NOMO-1 (cell line): Measurements from ENCODE around the gene ADAMTS9.

ENCODE experiments used
- DNase-seq, 2 experiments: peaks; one replicate each; lab custom pipeline; 2025; ENCODE audit not compliant: unreplicated experiment in 2 of 2; lab: John Stamatoyannopoulos, UW

ADAMTS9 gene, protein sequence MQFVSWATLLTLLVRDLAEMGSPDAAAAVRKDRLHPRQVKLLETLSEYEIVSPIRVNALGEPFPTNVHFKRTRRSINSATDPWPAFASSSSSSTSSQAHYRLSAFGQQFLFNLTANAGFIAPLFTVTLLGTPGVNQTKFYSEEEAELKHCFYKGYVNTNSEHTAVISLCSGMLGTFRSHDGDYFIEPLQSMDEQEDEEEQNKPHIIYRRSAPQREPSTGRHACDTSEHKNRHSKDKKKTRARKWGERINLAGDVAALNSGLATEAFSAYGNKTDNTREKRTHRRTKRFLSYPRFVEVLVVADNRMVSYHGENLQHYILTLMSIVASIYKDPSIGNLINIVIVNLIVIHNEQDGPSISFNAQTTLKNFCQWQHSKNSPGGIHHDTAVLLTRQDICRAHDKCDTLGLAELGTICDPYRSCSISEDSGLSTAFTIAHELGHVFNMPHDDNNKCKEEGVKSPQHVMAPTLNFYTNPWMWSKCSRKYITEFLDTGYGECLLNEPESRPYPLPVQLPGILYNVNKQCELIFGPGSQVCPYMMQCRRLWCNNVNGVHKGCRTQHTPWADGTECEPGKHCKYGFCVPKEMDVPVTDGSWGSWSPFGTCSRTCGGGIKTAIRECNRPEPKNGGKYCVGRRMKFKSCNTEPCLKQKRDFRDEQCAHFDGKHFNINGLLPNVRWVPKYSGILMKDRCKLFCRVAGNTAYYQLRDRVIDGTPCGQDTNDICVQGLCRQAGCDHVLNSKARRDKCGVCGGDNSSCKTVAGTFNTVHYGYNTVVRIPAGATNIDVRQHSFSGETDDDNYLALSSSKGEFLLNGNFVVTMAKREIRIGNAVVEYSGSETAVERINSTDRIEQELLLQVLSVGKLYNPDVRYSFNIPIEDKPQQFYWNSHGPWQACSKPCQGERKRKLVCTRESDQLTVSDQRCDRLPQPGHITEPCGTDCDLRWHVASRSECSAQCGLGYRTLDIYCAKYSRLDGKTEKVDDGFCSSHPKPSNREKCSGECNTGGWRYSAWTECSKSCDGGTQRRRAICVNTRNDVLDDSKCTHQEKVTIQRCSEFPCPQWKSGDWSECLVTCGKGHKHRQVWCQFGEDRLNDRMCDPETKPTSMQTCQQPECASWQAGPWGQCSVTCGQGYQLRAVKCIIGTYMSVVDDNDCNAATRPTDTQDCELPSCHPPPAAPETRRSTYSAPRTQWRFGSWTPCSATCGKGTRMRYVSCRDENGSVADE (N-terminal part only)

DNA sequence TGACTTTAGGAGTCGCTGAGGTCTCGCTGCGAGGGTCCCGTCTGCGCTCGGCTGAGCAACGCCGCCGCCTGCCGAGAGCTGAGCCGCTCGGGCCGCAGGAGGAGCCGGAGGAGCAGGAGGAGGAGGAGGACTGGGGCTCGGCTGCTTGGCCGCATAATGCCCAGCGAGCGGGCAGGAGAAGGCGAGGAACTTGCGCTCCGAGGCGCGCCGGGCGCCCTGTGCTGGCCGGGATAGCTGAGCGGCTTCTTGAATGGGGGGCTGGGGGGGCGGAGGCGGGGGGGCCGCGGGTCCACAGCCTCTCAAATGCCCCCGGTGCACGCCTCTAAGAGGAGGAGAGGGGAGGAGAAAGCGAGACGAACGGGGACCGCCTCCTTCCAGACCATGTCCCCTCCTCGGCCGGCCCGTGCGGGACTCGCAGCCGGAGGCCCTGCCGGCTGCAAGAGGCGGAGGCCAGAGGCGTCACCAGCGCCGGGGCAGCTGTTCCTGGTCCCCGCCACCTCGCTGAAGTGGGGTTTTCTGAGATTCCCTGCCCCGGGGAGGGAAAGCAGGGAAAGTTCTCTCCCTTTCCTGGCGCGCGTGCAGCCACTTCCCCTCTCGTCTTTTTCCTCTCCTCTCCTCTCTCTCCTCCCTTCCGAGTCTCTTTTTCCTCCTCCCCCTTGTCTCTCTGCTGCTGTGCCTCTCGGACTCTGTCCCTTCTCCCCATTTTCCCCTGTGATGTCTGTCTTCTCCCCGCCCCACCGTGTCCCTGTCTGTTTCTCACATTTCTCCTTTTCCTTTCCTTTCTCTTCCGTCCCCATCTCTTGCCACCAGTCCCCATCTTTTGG lies at the start of gene ADAMTS9:
TSS of gene ADAMTS9 (minus strand) at position 220 of the 824 bp plus-strand sequence. CDS start 343 bp downstream, outside the sequence.
- DNase-seq = no peak

DNA sequence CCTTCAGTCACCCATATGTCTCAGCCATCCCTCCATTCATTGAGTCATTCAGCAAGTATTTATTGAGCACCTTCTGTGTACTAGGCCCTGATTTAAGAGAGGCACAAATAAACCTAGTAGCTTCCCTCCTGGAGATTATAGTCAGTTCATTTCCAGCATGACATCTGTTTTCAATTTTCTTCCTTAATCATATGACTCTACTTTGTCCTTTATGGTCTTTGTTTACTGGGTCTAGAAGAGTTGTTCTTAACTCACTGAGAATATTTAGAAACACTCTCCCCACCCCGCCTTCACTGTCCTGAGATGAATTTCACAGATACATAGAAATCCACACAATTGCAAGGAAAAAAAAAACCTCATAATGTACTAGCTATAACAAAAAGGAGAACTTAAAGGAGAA lies 44.8 kb upstream of the ADAMTS9 start:
- DNase-seq = no peak

- no peak for DNase-seq
Measured at GRCh38 chr3:64730681-64731080, 42.9 kb upstream of the ADAMTS9 start.

DNA sequence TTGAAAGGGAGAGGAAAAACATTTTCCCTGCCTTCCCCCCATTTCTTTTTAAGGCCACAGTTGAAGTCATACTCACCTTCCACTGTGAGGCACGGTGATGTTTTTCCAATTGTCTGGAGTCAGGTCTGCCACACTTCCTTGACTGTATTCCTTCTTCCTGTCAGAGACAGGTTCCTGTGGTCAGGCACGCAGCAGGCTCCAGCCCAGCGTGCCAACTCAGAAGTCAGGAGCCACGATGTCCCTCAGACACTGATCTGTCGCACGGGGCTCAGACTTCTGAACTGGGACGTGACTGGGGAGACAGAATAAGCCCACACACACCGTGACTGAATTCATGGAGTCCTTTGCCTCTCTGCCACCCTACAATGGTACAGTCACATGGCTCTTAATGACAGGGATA lies 41.2 kb upstream of the ADAMTS9 start:
- DNase-seq = no peak

GRCh38 chr3:64728428-64728827 lies 40.6 kb upstream of the ADAMTS9 start:
- DNase-seq = no peak

GRCh38 chr3:64726414-64727090 lies 38.8 kb upstream of the ADAMTS9 start:
- no peak for DNase-seq

DNA sequence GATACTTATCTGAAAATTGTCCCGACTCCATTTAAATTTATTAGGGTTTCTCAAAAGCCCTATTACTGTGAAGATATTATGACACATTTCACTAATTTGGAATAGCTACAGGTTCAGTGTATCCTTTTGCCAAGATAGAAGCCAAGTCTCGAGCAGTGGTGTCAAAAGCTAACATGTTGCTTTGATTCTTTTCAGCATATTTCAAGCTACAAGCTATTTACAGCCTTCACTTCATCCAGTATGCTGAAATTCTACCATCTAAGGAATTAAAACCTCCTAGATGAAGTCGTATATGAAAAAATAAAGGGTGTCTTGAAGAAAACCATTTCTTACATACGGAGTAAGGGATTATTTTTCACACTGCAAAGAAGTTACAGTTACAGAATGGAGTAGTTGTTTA lies 31.2 kb upstream of the ADAMTS9 start:
- no peak for DNase-seq

- DNase-seq = no peak
Measured at GRCh38 chr3:64717872-64718613, 30.2 kb upstream of the ADAMTS9 start.

GRCh38 chr3:64717411-64717810 lies 29.6 kb upstream of the ADAMTS9 start:
- DNase-seq = no peak

DNA sequence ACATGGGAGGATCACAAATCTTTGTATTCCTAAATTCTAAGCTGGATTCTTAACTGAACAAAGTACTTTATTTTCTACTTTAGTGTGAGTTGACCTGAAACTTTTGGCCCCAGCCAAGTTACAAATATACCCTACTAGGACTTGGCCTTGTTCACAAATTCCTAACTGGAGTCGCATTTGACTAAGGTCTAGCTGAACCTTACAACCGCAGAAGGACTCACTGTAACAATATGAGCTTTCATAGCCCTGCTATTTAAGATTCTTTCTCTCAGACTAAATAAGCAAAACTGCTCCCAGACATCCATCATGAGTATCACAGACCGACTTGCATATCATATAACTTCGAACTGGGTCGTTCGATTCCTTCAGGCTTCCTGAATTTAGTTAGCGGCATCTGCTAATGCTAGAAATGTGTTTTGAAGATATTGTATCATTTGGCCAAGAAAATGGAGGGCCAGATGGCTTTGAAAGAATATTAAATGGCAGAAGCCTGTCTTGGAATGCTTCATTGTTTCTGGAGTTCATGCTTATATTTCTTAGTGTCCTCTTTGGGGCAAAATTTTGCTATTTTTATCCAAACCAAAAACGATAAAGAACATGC lies 28.4 kb upstream of the ADAMTS9 start:
- DNase-seq = no peak

GRCh38 chr3:64715211-64715982 lies 27.6 kb upstream of the ADAMTS9 start:
- DNase-seq = no peak

- no peak for DNase-seq
Measured at GRCh38 chr3:64708456-64708855, 20.7 kb upstream of the ADAMTS9 start.

GRCh38 chr3:64705946-64706345 lies 18.1 kb upstream of the ADAMTS9 start:
- no peak for DNase-seq

DNA sequence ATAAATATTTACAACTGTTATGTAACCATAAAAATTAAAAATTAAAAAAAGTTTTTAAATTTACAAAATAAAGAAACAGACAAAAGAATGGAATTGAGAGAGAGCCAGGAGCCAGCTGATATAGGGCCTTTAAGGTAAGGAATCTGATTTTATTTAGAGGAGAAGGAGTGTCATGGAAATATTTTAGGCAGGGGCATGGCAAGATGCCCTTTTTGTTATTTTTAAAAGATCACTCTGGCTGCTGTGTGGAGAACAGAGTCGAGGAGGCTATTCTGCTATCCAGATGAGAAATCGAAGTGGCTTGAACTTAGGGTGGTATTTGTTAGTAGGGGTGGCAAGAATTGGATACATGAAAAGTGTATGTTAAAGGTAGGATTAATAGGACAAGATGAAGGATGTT lies 9.1 kb upstream of the ADAMTS9 start:
- no peak for DNase-seq

GRCh38 chr3:64694114-64694513 lies 6.3 kb upstream of the ADAMTS9 start:
- no peak for DNase-seq

- no peak for DNase-seq
Measured at GRCh38 chr3:64693031-64693430, 5.2 kb upstream of the ADAMTS9 start.

DNA sequence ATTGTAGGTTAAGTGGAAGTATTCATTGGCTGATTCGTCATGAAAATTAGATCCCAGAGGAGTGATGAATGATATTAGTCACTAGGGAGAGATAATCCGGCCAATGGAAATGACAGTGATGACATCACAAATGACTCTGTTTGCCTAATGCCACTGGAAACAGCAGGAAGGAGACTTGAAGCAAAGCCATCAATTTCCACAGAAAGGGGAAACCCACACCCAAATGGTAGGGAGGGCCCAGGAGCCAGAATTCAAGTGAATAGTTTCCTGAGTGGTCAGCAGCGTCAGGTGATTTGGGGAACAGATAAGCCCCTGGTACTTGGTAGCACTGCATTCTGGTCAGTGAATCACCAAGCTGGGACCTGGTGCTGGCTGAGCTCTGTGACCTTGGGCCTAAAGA lies 3.3 kb upstream of the ADAMTS9 start:
- DNase-seq = no peak
